HAP-1 (cell line): ENCODE data around the gene PALD1.
A peak's percentile ranks its signal among the peaks of the same experiment; 100 is the strongest.

Source experiments
- DNase-seq, 2 experiments: peaks; one replicate each; pipeline ENCODE4 v3.0.0-alpha.2; 2016 to 2020; ENCODE audit warnings: low spot score in 2 of 2
- H3K27me3 ChIP-seq: fragments of 250-450 bp; sonication (Bioruptor Pico); 2 replicates; pipeline ENCODE4 v1.5.1; 2020; ENCODE audit warnings: low read depth, mild to moderate bottlenecking, moderate library complexity
- H3K36me3 ChIP-seq: fragments of 250-450 bp; sonication (Bioruptor Pico); replicated peaks from 2 replicates; pipeline ENCODE4 v1.5.1; 2020; ENCODE audit warnings: mild to moderate bottlenecking
- H3K4me1 ChIP-seq: fragments of 250-450 bp; sonication (Bioruptor Pico); 2 replicates; pipeline ENCODE4 v1.5.1; 2020; ENCODE audit warnings: mild to moderate bottlenecking
- H3K4me3 ChIP-seq: fragments of 250-450 bp; sonication (Bioruptor Pico); 2 replicates; pipeline ENCODE4 v1.5.1; 2020; ENCODE audit warnings: mild to moderate bottlenecking, moderate library complexity
- H3K9me3 ChIP-seq: fragments of 250-450 bp; sonication (Bioruptor Pico); 2 replicates; pipeline ENCODE4 v1.5.1; 2020; ENCODE audit warnings: mild to moderate bottlenecking, moderate library complexity
- in situ Hi-C: fragments of 300-500 bp; cut with MboI; formaldehyde crosslinking; loops from 3 replicates; pipeline ENCODE4 v1.14.3; 2020; ENCODE audit warnings: low sequenced_read_pairs, inconsistent platforms, mixed read lengths

PALD1 gene

DNA sequence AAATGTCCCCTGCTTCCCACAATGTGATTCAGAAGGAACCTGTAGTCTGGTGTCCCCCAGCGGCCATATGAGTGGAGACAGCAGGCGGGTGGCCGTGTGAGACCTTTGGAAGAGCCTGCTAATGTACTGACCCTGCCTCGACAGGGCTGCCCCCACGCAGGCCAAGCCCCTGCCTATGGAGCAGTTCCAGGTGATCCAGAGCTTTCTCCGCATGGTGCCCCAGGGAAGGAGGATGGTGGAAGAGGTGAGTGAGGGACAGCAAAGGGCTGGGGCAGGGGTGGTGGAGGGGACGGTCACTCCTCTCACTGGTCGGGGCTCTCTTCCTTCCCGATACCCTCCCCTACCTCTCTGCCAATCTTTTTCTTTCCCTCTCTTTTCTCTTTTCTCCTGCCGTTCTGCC lies 55.7 kb downstream of the PALD1 start:
- H3K4me3 ChIP-seq: no peak overlapping the region
- in situ Hi-C loops: no loop called here
- H3K9me3 ChIP-seq: no peaks in the 10 kb centered on the region
- H3K27me3 ChIP-seq: no peaks in the 10 kb centered on the region
- H3K4me1 ChIP-seq: no peaks in the 10 kb centered on the region
- DNase-seq: no peak
- peaks cover 10% of the 10 kb centered on the region; the same call in 1 of the 2 replicates for H3K36me3 ChIP-seq

DNA sequence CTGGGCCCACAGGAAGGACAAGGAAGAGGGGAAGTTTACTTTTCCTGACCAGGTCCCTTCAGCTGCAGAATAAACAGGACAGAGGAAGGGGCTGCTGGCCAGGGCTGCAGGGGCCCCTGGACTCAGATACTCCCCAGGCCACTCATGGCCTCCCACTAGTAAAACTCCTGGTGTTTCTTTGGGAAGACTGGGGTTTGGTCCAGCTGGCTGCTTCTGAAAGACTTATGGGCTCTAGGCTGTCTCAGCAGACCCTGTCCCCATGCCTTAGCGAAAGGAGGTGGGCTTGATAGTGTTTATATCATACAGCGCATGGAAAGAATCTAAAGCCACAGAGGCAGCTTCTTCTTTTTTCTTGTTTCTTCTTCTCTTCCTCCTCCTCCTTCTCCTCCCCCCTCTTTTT lies 56.4 kb downstream of the PALD1 start:
- peaks cover 10% of the 10 kb centered on the region; the same call in 1 of the 2 replicates for H3K36me3 ChIP-seq
- in situ Hi-C loops: no loop called here
- no peaks in the 10 kb centered on the region for H3K4me1 ChIP-seq
- no peak overlapping the region for H3K4me3 ChIP-seq
- H3K9me3 ChIP-seq: no peaks in the 10 kb centered on the region
- DNase-seq: no peak
- H3K27me3 ChIP-seq: no peaks in the 10 kb centered on the region

DNA sequence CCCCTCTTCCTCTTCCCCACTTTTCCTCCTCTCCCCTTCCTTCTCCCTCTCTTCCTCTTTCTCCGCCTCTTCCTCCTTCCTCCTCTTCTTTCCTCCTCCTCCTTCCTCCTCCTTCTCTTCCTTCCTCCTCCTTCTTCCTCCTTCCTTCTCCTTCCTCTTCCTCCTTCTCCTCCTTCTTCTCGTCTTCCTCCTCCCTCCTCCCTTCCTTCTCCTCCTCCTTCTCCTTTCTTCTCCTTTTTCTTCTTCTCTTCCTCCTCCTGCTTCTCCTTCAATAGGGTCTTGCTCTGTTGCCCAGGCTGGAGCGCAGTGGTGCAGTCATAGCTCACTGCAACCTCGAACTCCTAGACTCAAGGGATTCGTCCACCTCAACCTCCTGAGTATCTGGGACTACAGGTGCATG lies 56.9 kb downstream of the PALD1 start:
- in situ Hi-C loops: no loop called here
- Histone ChIP-seq H3K9me3 (no peaks in the 10 kb centered on the region), H3K36me3 (peaks cover 10% of the 10 kb centered on the region; the same call in 1 of the 2 replicates), H3K4me3 (no peak overlapping the region), H3K4me1 (no peaks in the 10 kb centered on the region), H3K27me3 (no peaks in the 10 kb centered on the region)
- no peak for DNase-seq

DNA sequence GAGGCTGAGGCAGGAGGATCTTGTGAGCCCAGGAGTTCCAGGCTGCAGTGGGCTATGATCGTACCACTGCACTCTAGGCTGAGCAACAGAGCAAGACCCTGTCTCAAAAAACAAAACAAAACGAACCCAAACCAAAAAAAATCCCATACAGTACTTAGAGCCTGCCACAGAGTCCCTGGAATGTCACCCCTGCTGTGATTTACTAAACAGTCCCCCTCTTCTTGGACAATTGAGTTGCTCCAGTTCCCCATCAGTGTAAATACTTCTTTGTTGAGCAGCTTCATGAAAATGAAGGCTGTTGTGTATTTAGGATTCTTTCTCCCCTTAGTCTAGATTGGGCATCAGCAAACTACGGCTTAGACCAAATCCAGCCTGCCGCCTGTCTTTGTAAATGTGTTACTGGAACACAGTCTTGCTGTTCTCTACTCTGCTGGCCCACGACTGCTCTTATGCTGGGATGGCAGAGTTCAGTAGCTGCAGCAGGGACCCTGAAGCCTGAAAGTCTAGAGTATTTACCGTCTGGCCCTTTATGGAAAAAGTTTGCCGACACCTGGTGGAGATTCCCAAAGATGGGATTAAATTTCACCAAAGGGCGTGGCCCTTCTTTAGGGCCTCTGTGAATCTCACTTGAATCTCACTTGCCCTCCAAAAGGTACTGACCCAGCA lies 57.8 kb downstream of the PALD1 start:
- no peaks in the 10 kb centered on the region for H3K9me3 ChIP-seq
- H3K36me3 ChIP-seq: peaks cover 10% of the 10 kb centered on the region; the same call in 1 of the 2 replicates
- no peaks in the 10 kb centered on the region for H3K27me3 ChIP-seq
- in situ Hi-C loops: no loop called here
- no peak for DNase-seq
- no peak overlapping the region for H3K4me3 ChIP-seq
- no peaks in the 10 kb centered on the region for H3K4me1 ChIP-seq

DNA sequence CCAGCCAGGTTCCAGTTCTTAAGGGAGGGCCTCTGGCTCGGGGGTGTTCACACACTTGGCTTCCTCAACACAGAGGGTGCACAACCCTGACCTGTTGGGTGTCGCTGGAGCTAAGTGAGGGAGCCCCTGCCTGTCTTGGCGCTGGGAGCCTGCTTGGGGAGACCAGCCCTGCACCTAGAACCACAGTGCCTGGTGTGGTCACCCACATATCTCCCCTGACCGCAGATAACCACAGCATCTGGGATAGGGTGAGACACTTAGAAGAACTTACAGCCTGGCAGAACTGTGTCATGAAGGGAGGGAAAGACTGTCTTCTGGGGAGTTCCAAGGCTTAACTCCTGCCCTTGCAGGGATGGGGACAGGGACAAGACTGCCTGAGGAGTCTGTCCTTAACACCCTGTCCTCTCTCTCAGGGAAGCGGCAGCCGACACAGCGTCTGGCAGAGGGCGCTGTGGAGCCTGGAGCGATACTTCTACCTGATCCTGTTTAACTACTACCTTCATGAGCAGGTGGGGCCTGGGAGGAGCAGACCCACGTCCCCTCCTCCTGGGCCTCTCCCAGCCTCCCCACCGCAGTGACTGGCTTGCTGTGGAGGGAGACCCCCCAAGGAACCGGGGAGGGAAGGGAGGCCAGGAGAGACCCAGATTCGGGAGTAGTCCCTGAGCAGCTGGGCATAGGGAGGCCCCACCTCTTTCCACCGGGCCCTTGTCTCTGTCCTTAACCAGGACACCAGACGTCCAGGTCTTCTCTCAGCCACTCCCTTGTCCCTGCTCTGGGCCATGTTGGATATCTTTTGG lies 59.0 kb downstream of the PALD1 start:
- in situ Hi-C loops: no loop called here
- peak in 1 of 2 experiments; percentile 41 for DNase-seq
- Histone ChIP-seq H3K27me3 (no peaks in the 10 kb centered on the region), H3K4me1 (no peaks in the 10 kb centered on the region), H3K4me3 (no peak overlapping the region), H3K36me3 (peaks cover 10% of the 10 kb centered on the region; the same call in 1 of the 2 replicates), H3K9me3 (no peaks in the 10 kb centered on the region)

DNA sequence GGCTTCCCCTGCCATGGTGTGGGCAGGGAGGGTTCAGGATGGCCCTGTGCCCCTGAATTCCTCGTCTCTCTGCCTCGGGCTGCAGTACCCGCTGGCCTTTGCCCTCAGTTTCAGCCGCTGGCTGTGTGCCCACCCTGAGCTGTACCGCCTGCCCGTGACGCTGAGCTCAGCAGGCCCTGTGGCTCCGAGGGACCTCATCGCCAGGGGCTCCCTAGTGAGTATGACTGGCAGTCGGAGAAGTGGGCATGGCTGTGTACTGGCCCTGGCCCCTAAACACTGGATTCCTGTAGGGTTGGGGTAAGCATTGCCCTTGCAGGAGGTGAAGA lies 59.6 kb downstream of the PALD1 start:
- Histone ChIP-seq H3K9me3 (no peaks in the 10 kb centered on the region), H3K36me3 (peaks cover 10% of the 10 kb centered on the region; the same call in 1 of the 2 replicates), H3K27me3 (no peaks in the 10 kb centered on the region), H3K4me1 (no peaks in the 10 kb centered on the region), H3K4me3 (no peak overlapping the region)
- no peak for DNase-seq
- in situ Hi-C loops: no loop called here

DNA sequence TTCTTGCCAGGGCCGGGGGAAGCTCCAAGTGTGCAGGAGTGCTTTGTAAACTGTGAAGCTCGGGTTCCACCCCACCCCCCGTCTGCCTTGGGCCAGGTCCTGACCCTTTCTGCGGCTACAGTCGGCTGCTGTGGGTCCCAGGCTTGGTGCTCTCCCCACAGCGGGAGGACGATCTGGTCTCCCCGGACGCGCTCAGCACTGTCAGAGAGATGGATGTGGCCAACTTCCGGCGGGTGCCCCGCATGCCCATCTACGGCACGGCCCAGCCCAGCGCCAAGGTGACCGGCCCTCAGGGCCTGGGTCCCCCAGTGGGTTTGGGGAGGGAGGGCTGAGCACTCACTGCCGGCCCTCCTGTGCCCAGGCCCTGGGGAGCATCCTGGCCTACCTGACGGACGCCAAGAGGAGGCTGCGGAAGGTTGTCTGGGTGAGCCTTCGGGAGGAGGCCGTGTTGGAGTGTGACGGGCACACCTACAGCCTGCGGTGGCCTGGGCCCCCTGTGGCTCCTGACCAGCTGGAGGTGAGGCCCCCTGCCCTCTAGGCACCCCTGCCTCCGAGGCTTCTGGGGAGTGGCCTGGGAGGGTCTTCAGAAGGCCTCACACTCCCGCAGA lies 60.3 kb downstream of the PALD1 start:
- in situ Hi-C loops: no loop called here
- Histone ChIP-seq H3K36me3 (peaks cover 10% of the 10 kb centered on the region; the same call in 1 of the 2 replicates), H3K4me3 (no peak overlapping the region), H3K4me1 (no peaks in the 10 kb centered on the region), H3K9me3 (no peaks in the 10 kb centered on the region), H3K27me3 (no peaks in the 10 kb centered on the region)
- DNase-seq: no peak

DNA sequence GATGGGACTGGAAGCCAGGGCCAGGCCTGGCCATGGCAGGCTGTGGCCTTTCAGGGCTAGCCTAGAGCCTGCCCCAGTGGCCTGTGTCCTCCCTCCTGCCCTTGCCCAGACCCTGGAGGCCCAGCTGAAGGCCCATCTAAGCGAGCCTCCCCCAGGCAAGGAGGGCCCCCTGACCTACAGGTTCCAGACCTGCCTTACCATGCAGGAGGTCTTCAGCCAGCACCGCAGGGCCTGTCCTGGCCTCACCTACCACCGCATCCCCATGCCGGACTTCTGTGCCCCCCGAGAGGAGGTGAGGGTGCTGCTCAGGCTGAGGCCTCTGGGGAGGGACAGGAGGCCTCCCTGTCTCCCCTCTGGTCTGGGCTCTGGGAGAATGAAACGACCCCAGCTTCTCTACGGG lies 60.9 kb downstream of the PALD1 start:
- DNase-seq: no peak
- H3K4me3 ChIP-seq: no peak overlapping the region
- in situ Hi-C loops: no loop called here
- H3K36me3 ChIP-seq: peaks cover 12% of the 10 kb centered on the region; the same call in 1 of the 2 replicates
- no peaks in the 10 kb centered on the region for H3K27me3 ChIP-seq
- no peaks in the 10 kb centered on the region for H3K9me3 ChIP-seq
- no peaks in the 10 kb centered on the region for H3K4me1 ChIP-seq

DNA sequence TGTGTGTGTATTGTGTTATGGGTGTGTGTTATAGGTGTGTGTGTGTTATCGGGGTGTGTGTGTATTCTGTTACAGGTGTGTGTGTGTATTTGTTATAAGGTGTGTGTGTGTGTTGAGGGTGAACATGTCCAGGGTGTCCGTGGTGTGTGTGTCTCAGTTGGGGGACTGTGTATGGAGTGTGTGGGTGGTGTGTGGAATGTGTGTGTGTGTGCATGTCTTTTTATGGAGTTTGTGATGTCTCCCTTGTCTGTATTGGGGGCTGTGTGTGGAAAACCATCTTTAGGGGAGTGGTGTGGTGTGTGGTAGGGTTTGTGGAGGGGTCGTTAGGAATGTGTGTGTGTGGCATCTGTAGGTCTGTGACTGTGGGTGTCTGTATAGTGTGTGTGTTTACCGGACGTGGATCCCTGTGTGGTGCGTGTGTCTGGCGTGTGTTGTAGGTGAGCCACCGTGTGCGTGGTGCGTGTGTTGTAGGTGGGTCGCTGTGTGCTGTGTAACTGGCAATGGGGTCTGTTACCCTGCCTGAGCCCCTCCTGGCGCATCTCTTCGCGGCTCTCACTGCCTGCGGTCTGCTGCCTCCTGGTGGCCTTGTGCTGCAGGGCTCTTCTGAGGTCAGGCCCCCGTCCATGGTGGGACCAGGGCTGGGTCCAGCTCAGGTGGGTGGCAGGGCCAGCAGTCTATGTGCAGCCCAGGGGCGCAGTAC lies 61.7 kb downstream of the PALD1 start:
- in situ Hi-C loops: loop anchor here (10.0 kb wide), 1 partner anchor 225 kb away; no protein-coding TSS in a partner anchor
- Histone ChIP-seq H3K4me1 (no peaks in the 10 kb centered on the region), H3K27me3 (no peaks in the 10 kb centered on the region), H3K36me3 (peaks cover 12% of the 10 kb centered on the region; the same call in 1 of the 2 replicates), H3K9me3 (no peaks in the 10 kb centered on the region), H3K4me3 (no peak overlapping the region)
- DNase-seq: peak in 1 of 2 experiments; percentile 43

DNA sequence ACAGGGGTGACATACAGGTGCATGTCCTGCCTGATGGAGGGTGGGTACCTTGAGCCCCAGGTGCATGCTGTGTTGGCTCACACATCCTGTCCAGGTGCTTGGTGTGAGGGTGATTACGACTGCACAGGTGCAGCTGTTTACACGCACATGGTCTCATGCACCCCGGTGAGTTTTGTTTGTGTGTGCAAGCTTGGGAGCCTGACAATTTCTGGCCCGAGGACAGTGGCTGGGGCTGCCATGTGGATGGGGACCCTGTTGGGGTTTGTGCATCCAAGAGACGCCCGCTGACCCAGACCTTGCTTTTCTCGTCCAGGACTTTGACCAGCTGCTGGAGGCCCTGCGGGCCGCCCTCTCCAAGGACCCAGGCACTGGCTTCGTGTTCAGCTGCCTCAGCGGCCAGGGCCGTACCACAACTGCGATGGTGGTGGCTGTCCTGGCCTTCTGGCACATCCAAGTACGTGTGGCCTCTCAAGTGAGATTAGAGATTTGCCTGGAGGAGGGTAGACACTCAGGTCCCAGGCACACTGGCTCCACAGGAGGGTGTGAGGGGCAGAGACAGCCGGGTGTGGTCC lies 62.3 kb downstream of the PALD1 start:
- in situ Hi-C loops: loop anchor here (10.0 kb wide), 1 partner anchor 224 kb away; no protein-coding TSS in a partner anchor
- H3K4me3 ChIP-seq: no peak overlapping the region
- no peak for DNase-seq
- no peaks in the 10 kb centered on the region for H3K27me3 ChIP-seq
- no peaks in the 10 kb centered on the region for H3K4me1 ChIP-seq
- no peaks in the 10 kb centered on the region for H3K9me3 ChIP-seq
- H3K36me3 ChIP-seq: peaks cover 12% of the 10 kb centered on the region; the same call in 1 of the 2 replicates

DNA sequence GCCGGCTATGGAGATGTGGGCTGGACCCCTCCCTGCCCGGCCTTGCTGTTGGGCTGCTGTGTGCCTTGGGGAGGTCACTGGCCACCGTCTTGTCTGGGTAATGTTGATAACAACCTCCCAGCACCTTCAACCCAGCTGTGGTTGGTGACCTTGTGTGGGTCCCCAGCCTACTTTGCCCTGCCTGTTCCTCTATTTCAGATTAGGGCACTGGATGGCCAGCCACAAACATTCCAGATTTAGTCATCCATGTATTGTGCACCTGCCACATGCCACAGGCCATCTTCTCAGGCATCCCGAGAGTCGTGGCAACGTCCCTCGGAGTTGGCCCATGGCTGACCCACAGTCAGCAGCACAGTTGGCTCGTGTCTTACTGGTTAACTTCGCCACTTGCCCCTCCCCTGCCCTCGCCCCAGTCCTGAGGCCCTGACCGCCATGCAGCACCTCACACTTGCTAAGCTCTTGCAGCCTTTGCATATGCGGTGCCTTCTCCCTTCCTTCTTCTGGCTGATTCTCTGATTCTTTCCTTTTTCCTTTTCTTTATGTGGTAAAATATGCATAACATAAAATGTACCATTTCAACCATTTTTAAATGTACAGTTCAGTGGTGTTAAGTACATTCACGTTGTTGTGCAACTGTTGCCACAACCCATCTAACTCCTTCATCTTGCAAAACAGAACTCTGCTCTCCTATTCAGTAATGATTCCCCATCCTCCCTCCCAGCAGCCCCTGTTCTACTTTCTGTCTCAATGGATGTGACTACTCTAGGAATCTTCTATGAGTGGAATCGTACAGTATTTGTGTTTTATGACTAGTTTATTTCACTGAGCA lies 63.4 kb downstream of the PALD1 start:
- Histone ChIP-seq H3K9me3 (no peaks in the 10 kb centered on the region), H3K36me3 (peaks cover 12% of the 10 kb centered on the region; the same call in 1 of the 2 replicates), H3K4me1 (no peaks in the 10 kb centered on the region), H3K4me3 (no peak overlapping the region), H3K27me3 (no peaks in the 10 kb centered on the region)
- in situ Hi-C loops: loop anchor here (10.0 kb wide), 1 partner anchor 223 kb away; no protein-coding TSS in a partner anchor
- DNase-seq: no peak

DNA sequence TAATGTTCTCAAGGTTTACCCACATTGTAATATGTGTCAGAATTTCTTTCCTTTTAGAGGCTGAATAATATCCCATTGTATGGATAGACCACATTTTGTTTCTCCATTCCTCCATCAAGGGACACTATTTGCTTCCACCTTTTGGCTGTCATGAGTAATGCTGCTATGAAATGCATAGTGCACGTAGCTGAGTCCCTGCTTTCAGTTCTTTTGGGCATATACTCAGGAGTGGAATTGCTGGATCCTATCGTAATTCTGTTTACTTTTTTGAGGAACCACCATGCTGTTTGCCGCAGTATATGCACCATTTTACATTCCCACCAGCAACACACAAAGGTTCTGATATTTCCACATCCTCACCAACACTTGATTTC lies 64.0 kb downstream of the PALD1 start:
- in situ Hi-C loops: loop anchor here (10.0 kb wide), 1 partner anchor 222 kb away; no protein-coding TSS in a partner anchor
- Histone ChIP-seq H3K4me3 (no peak overlapping the region), H3K36me3 (peaks cover 12% of the 10 kb centered on the region; the same call in 1 of the 2 replicates), H3K4me1 (no peaks in the 10 kb centered on the region), H3K27me3 (no peaks in the 10 kb centered on the region), H3K9me3 (no peaks in the 10 kb centered on the region)
- no peak for DNase-seq
